B cell (primary cell): ENCODE data around the gene CORO1C. TPM values are rescaled to one million over a fixed set of nuclear protein-coding genes. Genes with fewer than 3 reads are reported as not detected.

Experiments used
- ATAC-seq: fragments of 200-7000 bp; cut with Tn5 transposase; one replicate; pipeline ENCODE4 v1.10.0; 2021; ENCODE audit warnings: low read depth, mild to moderate bottlenecking, moderate number of reproducible peaks, moderate library complexity
- CTCF ChIA-PET: fragments of 350-600 bp; sonication (Branson Sonifier 250); formaldehyde crosslinking; loops from one replicate; lab custom pipeline; 2021; ENCODE audit warnings: antibody characterized with exemption, inconsistent platforms; lab: Charles Lee
- POLR2A ChIA-PET: fragments of 350-600 bp; sonication (Branson Sonifier 250); formaldehyde crosslinking; loops from one replicate; lab custom pipeline; 2021; ENCODE audit warnings: antibody characterized with exemption; lab: Charles Lee
- DNase-seq: peaks from one replicate; pipeline ENCODE4 v3.0.0; 2013
- H2AFZ ChIP-seq: 2 replicates; pipeline ENCODE4 v1.6.1; 2012; ENCODE audit warnings: mild to moderate bottlenecking, low read depth, low read length; ENCODE audit not compliant: insufficient read depth, poor library complexity, severe bottlenecking
- H3K27ac ChIP-seq, 2 donors: 1 replicate in 1 of 2; 2 replicates in 1 of 2; pipeline ENCODE4 v1.5.1; 2012 to 2013; ENCODE audit warnings: low read length in 2 of 2, mild to moderate bottlenecking in 2 of 2, moderate library complexity in 1 of 2
- H3K27me3 ChIP-seq, 4 experiments: fragments of 200-600 bp in 1 of 4; sonication (generic) in 1 of 4; replicated peaks in 1 of 4; 1 replicate in 2 of 4; 2 replicates in 2 of 4; pipeline versions ENCODE4 v1.6.1 to v1.7.0; 2013 to 2016; ENCODE audit warnings: low read length in 3 of 4, mild to moderate bottlenecking in 2 of 4, mixed read lengths in 1 of 4, moderate library complexity in 1 of 4; ENCODE audit not compliant: insufficient read depth in 4 of 4, control insufficient read depth in 3 of 4; ENCODE audit errors: control extremely low read depth in 1 of 4
- H3K36me3 ChIP-seq, 2 experiments: replicated peaks in 1 of 2; 1 replicate in 1 of 2; 2 replicates in 1 of 2; pipeline versions ENCODE4 v1.6.1 to v1.7.1; 2013; ENCODE audit warnings: low read length in 1 of 2; ENCODE audit not compliant: insufficient read depth in 2 of 2, control insufficient read depth in 1 of 2; ENCODE audit errors: control extremely low read depth in 1 of 2, extremely low read depth in 1 of 2
- H3K4me1 ChIP-seq, 2 donors: fragments of 200-600 bp in 1 of 2; sonication (generic) in 1 of 2; 1 replicate in 1 of 2; 2 replicates in 1 of 2; pipeline versions ENCODE4 v1.5.1 to v1.6.1; 2013 to 2017; ENCODE audit warnings: low read length in 2 of 2; ENCODE audit not compliant: control insufficient read depth in 2 of 2, insufficient read depth in 2 of 2
- H3K4me2 ChIP-seq: replicated peaks from 2 replicates; pipeline ENCODE3; 2012; ENCODE audit warnings: mild to moderate bottlenecking, low read depth, low read length; ENCODE audit not compliant: poor library complexity, severe bottlenecking
- H3K4me3 ChIP-seq, 5 experiments: fragments of 200-600 bp in 1 of 5; sonication (generic) in 1 of 5; 1 replicate in 3 of 5; 2 replicates in 2 of 5; pipeline versions ENCODE4 v1.5.1 to v1.7.0; 2011 to 2016; ENCODE audit warnings: low read length in 4 of 5, mild to moderate bottlenecking in 4 of 5, low read depth in 2 of 5, control low read depth in 1 of 5, moderate library complexity in 1 of 5; ENCODE audit not compliant: insufficient read depth in 1 of 5; ENCODE audit errors: control extremely low read depth in 1 of 5, extremely low read depth in 1 of 5
- H3K79me2 ChIP-seq: fragments of 200-600 bp; sonication (generic); one replicate; pipeline ENCODE4 v1.6.0; 2016; ENCODE audit warnings: low read length; ENCODE audit not compliant: control insufficient read depth, insufficient read depth
- H3K9ac ChIP-seq: fragments of 200-600 bp; sonication (generic); 2 replicates; pipeline ENCODE4 v1.6.1; 2017; ENCODE audit warnings: mild to moderate bottlenecking, low read length, moderate library complexity
- H3K9me3 ChIP-seq, 3 donors: one replicate each; pipeline versions ENCODE4 v1.6.1 to v1.7.1; 2013; ENCODE audit warnings: low read length in 2 of 3; ENCODE audit not compliant: control insufficient read depth in 2 of 3, insufficient read depth in 1 of 3; ENCODE audit errors: control extremely low read depth in 1 of 3
- H4K20me1 ChIP-seq: 2 replicates; pipeline ENCODE4 v1.6.0; 2012; ENCODE audit warnings: mild to moderate bottlenecking, low read length; ENCODE audit not compliant: insufficient read depth, control insufficient read depth, poor library complexity, severe bottlenecking
- H3K27ac Mint-ChIP-seq: one replicate; pipeline ENCODE4 v1.8.0; 2021; ENCODE audit warnings: mixed read lengths
- H3K27me3 Mint-ChIP-seq: one replicate; pipeline ENCODE4 v1.8.0; 2021; ENCODE audit warnings: mixed read lengths
- H3K4me1 Mint-ChIP-seq: one replicate; pipeline ENCODE4 v1.8.0; 2021; ENCODE audit warnings: mixed read lengths
- H3K4me3 Mint-ChIP-seq: one replicate; pipeline ENCODE4 v1.8.0; 2021; ENCODE audit warnings: mixed read lengths
- H3K9me3 Mint-ChIP-seq: one replicate; pipeline ENCODE4 v1.8.0; 2022; ENCODE audit warnings: mixed read lengths; ENCODE audit not compliant: insufficient read depth
- EZH2 ChIP-seq: IDR thresholded peaks from 2 replicates; pipeline ENCODE4 v1.6.1; 2012; ENCODE audit warnings: borderline replicate concordance, low read depth, mild to moderate bottlenecking, moderate library complexity, low read length; ENCODE audit not compliant: insufficient read depth, poor library complexity, severe bottlenecking
- WGBS: methylation state at CpG from one replicate; pipeline ENCODE4 v1.1.5; 2013; ENCODE audit warnings: missing lambda C conversion rate; ENCODE audit not compliant: insufficient coverage; 5-methylcytosine and 5-hydroxymethylcytosine counted together
- intact Hi-C: fragments of 100-400 bp; cut with micrococcal nuclease; formaldehyde crosslinking; loops from one replicate; pipeline ENCODE4 v1.10.0; 2022
- polyA plus RNA-seq: library from polyadenylated mRNA; depleted of rRNA; stranded (reverse); fragments of >200 nt; gene quantifications from 2 replicates; pipeline ENCODE4 v1.2.3, GENCODE V29; 2012
- total RNA-seq, 2 donors: library from RNA; stranded (reverse); fragments of 120-200 nt in 1 of 2; gene quantifications; 1 replicate in 1 of 2; 2 replicates in 1 of 2; pipeline versions ENCODE4 v1.2.3 to v1.2.4, GENCODE V29; 2013 to 2022
- TF ChIP-seq, protein P1 (sequence below): fragments of 200-600 bp; IDR thresholded peaks from one replicate; pipeline ENCODE4 v1.8.0; 2022; ENCODE audit warnings: antibody characterized with exemption, mild to moderate bottlenecking

Gene CORO1C
- total and polyA plus RNA-seq, 2 donors (not counting 1 experiment from before 2014, with no cell fraction given), result 19.2 to 68.0 TPM

DNA sequence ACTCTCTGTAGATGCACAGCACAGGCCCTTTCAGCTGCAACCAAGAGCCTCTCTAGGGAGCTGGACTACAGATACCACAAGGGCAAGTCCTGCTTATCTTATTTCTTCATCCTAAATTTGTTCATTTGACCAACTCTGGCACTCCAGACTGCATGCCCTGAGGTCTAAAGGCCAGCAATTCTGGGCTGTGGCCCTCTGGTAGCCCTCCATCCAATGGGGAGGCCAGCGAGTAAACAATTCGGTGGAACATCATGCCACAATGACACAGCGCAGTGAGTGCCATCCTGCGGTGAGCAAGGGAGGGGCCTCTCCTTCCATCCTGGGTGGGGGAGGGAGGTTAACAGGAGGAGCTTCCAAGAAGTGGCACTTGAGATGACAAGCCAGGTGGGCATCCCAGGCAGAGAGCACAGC is 97.0 kb downstream of the CORO1C start:
- Mint-ChIP-seq H3K27ac (peak overlapping the region; percentile 100), H3K4me3 (peak overlapping the region; percentile 99), H3K9me3 (no peaks in the 10 kb centered on the region), H3K27me3 (no peaks in the 10 kb centered on the region), H3K4me1 (peaks cover 89% of the 10 kb centered on the region)
- TF ChIP-seq, protein P1, sequence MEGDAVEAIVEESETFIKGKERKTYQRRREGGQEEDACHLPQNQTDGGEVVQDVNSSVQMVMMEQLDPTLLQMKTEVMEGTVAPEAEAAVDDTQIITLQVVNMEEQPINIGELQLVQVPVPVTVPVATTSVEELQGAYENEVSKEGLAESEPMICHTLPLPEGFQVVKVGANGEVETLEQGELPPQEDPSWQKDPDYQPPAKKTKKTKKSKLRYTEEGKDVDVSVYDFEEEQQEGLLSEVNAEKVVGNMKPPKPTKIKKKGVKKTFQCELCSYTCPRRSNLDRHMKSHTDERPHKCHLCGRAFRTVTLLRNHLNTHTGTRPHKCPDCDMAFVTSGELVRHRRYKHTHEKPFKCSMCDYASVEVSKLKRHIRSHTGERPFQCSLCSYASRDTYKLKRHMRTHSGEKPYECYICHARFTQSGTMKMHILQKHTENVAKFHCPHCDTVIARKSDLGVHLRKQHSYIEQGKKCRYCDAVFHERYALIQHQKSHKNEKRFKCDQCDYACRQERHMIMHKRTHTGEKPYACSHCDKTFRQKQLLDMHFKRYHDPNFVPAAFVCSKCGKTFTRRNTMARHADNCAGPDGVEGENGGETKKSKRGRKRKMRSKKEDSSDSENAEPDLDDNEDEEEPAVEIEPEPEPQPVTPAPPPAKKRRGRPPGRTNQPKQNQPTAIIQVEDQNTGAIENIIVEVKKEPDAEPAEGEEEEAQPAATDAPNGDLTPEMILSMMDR, result no peak
- no peak for TF ChIP-seq EZH2
- ChIA-PET CTCF (interaction anchor here (1.3 to 17.3 kb wide), 7 partner anchors 14 to 169 kb away, joined by 3 to 431 read pairs (median 63); partner anchors contain the start of genes ISCU and SART3), POLR2A (interaction anchor here (0.7 to 14.8 kb wide), 14 partner anchors 8 to 1142 kb away, joined by 3 to 133 read pairs (median 5); partner anchors contain the start of genes ISCU and SART3)
- intact Hi-C loops, result loop anchor here (10.0 kb wide), 2 partner anchors 460 to 520 kb away; partner anchors contain the start of genes ALKBH2 and UNG
- Histone ChIP-seq H3K9ac (peak overlapping the region; percentile 81), H3K27me3 (no peaks in the 10 kb centered on the region), H3K4me1 (peaks cover 78 to 88% of the 10 kb centered on the region in 2 donors), H4K20me1 (peaks cover 10% of the 10 kb centered on the region), H3K9me3 (peaks cover 0 to 8% (median 4%) of the 10 kb centered on the region in 3 donors), H3K27ac (peak overlapping the region; percentile 92 to 95), H3K36me3 (peaks cover 0 to 8% of the 10 kb centered on the region in 2 experiments), H3K79me2 (peaks cover 40% of the 10 kb centered on the region), H2AFZ (no peak overlapping the region), H3K4me3 (peak overlapping the region; percentile 24 to 87 (median 66)), H3K4me2 (peak overlapping the region; percentile 84)
- ATAC-seq (no peak), DNase-seq (peak; percentile 59)
- WGBS, result 0% methylated on average over 4 of the region's 4 CpGs
